ENCODE measurements around the gene DES.
"Not testable (repeated sequence)": the region's sequence is repeated elsewhere in the genome, so short reads cannot be mapped to it uniquely, and the experiment has no call there.

Gene DES

DNA sequence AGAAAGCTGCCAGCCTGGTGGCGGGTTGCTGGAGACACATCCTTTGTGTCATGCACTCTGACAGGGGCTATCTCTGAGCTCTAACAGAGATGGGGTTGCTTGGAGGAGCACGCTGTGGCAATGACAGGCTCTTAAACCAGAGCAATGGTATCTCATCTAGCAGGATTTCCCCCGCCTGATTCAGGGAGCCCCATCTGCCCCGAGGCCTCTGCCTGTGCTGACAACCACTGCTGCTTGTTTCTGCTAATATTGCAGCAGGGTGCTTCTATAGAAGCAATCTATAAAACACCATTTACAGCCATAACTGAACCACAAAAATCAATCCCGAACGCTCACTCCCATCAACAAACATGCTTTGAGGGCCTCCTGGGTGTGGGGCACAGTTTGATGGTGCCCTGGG is 17.6 kb upstream of the DES start:
- no peak for DNase-seq

DNA sequence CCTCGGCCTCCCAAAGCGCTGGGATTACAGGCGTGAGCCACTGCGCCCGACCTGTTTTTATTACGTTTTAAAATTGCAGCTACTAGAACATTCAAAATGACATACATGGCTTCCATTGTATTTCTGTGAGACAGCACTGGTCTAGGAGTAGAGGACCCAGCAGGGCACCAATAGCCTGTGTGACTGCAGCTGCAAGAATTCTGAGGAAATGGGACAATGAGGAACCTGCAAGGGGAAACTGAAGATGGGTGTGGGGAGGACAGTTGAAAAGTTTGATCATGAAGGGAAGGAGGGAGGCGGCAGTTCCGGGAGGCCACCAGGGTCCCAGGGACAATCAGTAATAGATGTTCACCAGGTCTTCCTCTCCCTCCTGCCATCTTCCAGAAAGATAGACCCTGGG is 16.6 kb upstream of the DES start:
- DNase-seq, result no peak

DNA sequence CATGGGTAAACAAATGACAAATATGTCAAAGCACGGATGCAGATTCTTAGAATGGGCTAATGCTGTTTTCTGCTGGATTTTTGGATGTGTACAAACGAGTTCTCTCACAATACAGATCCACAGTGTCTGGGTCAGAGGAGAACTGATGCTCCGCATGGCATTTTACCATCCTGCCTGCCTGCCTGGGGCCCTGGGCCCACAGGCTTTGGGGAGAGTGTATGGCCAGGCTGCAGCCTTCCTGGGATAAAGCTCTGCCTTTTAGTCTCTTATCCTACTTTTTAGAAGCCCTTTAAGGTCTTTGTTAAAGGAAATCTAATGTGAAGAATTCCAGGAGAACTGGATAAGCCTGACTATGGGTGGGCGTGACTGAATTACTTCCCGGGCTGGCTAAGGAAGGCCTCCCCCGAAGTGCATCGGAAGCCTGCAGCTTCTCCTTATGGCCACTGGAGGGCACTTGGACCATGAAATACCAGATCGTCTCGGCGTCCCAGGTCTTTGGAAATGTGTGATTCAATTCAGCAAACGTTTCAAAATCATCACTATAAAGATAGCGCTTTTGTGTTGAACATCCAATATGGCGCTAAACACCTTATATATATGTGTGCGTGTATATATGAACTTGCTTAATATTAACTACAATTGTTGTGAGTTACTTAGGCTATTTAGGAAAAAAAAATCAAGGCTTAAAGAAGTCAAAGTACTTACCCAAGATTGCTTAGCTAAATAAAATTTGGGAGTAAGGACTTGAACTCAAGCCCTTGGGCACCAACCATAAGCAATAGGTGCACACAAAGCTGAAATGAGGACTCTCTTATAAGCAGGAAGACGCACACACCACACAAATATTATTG is 15.3 kb upstream of the DES start:
- peak; percentile 57 for DNase-seq

DNA sequence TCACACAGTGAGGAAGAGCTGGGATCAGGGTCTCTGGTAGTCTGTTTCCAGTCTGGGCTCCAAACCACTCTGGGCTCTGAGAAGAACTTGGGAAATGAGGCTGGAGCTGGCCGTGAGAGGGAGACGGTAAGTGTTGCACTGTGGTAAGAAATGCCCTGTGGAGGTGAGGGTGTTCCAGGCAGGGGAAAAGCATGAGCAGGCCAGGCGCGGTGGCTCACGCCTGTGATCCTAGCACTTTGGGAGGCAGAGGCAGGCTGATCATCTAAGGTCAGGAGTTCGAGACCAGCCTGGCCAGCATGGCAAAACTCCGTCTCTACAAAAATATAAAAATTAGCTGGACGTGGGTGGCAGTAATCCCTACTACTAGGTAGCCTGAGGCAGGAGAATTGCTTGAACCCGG is 14.3 kb upstream of the DES start:
- no peak for DNase-seq

DNA sequence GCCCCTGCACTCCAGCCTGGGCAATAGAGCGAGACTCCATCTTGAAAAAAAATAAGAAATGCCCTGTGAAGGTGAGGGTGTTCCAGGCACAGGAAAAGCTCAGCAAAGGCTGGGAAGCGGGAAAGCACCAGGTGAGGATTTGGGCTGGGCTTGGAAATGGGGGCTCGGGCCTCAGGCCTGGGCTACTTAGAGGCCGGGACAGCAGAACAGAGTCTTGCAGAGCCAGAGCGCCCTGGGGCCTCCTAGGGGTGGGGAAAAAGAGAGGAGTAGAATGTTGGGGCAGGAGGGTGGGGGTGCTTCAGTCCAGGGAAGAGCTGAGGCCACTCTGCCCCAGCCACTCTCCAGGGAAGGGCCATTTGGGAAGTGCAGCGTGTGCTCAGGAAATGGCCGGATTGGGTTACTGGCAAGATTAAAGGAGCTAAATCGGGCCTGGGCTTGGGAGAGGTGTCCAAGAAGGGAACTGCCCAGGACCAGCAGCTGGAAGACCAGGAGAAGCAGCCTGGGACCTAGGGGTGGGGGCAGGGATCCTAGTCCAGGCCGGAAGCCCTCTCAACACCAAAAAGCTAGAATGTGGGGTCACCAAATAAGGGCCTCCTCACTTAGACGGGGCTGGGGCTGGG is 13.8 kb upstream of the DES start:
- DNase-seq, result no peak

DNA sequence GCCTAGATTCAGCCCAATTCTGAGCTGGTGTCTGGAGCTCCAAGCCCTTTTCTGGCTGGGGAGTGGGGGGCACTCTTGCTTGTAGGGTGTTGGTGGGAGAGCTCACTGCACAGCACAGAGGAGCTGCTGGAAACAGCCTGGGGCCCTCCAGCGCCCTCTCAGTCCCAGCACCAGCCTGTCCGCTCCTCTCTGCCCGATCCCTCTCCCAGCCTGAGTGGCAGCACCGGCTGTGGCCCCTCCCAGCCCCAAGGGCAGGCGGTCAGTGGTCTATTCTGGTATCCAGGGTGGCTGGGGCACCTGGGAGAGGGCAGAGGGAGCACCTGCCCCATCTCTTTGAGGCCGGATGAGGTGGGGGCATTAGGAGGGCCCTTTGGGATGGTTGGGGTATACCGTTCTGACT is 13.2 kb upstream of the DES start:
- no peak for DNase-seq

DNA sequence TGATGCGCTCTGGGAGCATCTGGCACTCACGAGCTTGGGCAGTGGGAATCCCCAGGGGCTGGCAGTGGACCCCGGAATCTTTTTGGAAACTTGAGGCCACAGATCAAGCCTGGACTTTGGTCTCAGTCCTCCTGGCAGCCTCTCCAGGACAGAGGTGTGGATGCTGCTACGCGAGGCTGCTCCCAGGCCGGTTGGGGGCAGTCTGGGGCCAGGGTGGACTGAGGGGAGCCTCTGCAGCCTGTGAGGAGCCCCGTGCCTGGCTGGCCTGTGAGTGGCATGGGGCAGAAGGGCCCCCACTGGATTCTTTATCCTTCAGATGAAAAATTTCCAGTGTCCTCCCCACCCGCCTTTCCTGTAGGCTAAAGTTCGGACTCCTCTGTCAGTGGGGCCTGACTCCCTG is 12.7 kb upstream of the DES start:
- DNase-seq, result no peak

DNA sequence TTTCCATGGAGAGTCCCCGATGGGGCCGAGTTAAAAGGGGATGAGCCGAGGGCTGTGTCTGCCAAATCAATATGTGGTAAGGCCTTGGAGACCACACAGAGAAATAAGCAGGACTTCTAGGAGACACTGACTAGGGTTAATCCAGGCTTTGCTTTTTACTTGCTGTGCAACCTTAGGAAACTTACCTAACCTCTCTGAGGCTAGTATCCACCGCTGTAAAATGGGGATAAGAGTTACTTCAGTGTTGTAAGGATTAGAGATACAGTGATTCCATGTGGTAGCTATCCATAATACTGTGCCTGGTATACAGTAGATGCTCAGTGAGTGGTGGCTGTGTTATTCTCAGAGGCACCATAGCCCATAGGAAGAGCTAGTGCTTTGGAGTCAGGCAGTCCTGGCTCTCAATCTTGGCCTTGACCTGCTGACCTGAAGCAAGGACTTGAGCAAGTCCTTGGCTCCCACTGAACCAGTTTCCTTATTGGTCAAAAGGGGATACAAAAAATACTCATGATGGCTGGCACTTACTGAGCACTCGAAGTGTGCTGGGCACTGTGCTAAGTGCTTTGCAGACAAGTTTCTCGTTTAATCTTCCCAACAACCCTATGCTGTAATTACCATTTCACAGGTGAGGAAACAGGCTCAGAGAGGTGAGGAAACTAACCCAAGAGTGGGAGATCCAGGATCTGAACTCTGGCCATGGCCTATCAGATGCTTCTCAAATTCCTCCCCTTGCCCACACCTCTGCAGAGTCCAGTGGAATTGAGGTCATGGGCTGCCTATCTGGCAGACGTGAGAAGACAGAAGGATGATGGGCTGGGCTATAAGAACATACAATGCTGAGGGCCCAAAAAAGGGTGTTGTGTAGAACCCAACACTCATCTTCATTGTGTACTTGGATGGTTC is 12.0 kb upstream of the DES start:
- no peak for DNase-seq

DNA sequence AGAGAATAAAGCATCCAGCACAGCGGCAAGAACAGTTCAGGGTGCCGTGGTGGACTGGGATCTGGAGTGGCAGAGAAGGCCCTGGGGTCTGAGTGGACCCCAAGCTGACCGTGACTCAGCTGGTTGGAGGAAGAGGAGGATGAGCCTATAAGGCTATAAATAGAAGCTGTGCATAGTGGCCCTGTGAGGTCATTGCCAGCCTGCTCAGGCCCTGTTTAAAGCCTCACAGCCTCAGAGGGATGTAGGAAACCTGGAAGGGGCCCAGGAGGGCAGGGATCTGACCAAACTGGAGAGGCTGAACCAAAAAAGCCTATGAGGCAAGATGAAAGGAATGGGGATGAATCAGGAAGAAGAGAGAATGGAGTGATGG is 11.3 kb upstream of the DES start:
- DNase-seq, result no peak

DNA sequence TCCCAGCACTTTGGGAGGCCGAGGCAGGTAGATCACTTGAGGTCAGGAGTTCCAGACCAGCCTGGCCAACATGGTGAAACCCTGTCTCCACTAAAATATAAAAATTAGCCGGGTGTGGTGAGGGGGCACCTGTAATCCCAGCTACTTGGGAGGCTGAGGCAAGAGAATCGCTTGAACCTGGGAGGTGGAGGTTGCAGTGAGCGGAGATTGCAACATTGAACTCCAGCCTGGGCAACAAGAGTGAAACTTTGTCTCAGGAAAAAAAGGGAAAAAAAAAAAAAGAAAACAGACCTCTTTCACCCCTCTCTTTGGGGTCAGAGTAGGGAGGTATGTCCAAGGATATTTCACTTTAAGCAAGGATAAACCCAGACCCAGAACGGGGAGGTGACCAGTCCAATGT is 10.8 kb upstream of the DES start:
- not testable (repeated sequence) for DNase-seq

DNA sequence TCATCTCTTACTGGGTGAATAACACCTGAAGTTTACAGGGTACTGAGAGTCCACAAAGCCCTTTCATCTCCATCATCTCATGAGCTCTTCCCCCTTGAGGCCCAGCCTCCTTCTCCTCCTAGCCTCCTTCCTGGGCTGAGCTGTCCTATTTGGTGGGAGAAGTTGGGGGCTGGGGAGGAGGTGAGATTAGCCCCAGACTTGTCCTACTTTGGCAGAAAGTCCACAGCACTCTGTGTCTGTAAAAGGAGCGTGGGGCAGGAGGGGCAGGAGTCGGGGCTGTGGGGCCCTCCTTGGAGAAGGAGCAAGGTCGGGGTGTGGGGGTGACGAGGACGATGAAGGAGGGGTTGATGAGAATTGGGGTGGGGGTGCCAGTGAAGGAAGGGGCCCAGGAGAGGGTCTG is 10.0 kb upstream of the DES start:
- no peak for DNase-seq

DNA sequence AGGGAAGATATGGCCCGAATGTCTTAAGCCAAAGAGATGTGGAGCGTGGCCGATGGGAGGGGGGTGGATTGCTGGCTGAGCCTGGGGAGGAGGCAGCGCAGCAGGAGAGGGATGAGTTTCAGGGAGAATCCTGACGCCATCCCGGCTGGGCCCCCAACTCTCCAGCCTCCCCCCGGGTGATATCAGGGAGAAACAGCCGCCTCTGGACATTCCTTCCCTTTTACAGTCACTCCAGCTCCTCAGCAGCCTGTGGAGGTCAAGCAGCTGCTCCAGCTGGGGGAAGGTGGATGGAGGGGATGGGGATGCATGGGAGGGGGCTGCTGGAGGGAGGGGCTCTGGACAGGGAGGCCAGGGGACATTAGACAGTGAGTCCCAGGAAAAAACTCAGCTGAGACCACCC is 9.5 kb upstream of the DES start:
- DNase-seq, result no peak

DNA sequence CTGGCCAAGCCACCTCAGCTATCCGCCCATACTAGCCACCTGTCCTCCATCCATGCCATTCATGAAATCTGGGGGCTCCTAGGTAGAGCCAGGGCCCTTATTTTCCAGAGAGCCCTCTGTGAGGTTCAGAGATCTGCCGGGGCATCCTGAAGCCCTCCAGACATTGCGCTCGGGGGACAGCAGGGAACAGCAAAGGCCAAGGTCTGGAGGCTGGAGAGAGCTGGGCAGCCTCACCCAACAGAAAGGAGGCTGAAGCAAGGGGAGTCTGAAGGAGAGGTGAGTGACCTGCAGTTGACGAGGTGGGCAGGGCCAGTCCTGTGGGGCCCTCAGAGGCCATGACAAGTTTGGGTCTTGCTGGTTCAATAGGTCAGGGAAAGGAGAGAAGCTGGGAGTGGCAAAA is 8.6 kb upstream of the DES start:
- no peak for DNase-seq

DNA sequence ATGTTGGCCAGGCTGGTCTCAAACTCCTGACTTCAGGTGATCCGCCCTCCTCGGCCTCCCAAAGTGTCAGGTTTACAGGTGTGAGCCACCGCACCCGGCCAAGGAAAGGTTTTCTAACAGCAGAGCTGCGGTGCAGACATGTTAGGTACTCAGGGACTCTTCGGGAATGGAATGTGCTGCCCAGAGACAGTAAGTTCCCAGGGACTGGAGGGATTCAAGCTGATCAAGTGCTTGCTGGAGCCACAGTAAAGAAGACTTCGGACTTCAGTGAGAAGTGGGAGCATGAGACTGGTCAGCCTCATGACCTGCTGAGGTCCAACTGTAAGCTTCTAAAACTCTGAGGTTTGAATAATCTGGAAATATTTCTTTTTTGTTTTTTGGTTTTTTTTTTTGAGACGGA is 7.8 kb upstream of the DES start:
- DNase-seq, result no peak

DNA sequence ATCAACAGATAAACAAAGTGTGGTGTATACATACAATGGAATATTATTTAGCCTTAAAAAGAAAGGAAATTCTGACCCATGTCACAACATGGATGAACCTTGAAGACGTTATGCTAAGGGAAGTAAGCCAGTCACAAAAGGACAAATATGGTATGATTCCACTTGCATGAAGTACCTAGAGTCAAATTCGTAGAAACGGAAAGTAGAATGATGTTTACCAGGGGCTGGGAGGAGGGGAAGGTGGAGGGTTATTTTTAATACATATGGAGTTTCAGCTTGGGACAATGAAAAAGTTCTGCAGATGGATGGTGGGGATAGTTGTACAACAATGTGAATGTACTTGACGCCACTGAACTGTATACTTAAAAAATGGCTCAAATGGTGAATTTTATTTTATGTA is 3.3 kb upstream of the DES start:
- DNase-seq, result no peak

DNA sequence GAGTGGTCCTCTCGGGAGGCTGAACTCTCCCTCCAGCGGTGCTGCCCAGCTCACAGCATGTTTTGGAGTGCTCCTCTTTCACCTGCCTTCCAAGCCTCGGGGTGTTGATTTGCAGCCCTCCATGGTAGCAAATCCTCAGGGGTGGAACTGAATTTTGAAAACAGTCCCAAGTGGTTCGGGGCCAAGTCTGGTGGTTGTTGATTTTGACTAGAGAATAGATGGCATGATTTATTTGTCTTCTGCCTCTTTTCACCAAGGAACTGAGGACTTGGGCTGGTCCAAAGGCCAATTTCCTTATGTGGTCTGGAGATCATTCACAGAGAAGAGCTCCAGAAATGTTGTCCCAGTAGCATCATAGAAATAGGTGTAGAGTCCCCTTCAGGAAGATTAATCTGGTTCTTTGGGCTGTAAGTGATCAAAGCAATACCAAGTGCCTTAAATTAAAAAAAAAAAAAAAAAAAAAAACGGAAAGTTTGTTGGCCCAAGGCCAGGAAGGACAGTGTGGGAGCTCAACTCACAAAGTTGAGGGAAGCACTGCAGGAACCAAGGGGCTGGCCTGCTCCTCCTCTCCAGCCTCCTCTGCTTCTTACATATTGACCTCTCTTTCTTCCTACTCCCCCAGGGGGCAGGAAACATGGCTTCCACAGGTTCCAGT is 2.5 kb upstream of the DES start:
- DNase-seq, result no peak

DNA sequence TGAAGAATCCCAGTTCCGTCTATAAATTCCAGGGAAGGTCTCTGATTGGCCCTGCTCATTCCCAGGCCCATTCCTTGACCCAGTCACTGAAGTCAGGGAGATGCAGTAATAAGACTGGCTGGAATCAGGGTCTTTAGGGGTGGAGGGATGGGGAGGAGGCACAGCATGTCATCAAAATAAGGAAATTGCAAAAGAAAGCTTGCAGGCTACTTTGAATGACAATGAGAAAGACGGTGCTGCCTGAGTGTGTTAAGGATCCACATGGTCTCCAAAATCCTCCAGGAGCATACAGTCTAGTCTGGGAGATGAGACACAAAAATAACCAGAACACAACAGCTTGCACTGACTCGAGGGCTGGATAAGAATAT is 2.0 kb upstream of the DES start:
- no peak for DNase-seq

DNA sequence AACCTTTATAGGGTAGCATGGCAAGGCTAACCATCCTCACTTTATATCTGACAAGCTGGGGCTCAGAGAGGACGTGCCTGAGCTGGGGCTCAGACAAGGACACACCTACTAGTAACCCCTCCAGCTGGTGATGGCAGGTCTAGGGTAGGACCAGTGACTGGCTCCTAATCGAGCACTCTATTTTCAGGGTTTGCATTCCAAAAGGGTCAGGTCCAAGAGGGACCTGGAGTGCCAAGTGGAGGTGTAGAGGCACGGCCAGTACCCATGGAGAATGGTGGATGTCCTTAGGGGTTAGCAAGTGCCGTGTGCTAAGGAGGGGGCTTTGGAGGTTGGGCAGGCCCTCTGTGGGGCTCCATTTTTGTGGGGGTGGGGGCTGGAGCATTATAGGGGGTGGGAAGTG is 1.2 kb upstream of the DES start:
- DNase-seq, result no peak

DNA sequence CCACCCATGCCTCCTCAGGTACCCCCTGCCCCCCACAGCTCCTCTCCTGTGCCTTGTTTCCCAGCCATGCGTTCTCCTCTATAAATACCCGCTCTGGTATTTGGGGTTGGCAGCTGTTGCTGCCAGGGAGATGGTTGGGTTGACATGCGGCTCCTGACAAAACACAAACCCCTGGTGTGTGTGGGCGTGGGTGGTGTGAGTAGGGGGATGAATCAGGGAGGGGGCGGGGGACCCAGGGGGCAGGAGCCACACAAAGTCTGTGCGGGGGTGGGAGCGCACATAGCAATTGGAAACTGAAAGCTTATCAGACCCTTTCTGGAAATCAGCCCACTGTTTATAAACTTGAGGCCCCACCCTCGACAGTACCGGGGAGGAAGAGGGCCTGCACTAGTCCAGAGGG is 803 bp upstream of the DES start:
- DNase-seq, result no peak

DNA sequence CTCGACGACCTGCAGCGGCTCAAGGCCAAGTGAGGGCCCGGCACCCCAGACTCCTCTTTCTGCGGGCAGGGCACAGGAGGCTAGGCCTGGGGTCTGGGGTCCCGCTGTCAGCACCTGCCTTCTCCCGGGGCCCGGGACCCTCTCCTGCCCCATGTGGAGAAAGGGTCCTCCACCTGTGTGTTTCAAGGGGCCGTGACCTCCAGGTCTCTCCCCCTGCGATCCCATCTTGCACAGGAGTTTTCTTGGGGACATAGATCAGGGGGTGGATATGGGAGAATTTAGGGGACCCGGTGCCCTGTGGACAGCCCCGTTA is 791 bp downstream of the DES start:
- DNase-seq, result no peak

DNA sequence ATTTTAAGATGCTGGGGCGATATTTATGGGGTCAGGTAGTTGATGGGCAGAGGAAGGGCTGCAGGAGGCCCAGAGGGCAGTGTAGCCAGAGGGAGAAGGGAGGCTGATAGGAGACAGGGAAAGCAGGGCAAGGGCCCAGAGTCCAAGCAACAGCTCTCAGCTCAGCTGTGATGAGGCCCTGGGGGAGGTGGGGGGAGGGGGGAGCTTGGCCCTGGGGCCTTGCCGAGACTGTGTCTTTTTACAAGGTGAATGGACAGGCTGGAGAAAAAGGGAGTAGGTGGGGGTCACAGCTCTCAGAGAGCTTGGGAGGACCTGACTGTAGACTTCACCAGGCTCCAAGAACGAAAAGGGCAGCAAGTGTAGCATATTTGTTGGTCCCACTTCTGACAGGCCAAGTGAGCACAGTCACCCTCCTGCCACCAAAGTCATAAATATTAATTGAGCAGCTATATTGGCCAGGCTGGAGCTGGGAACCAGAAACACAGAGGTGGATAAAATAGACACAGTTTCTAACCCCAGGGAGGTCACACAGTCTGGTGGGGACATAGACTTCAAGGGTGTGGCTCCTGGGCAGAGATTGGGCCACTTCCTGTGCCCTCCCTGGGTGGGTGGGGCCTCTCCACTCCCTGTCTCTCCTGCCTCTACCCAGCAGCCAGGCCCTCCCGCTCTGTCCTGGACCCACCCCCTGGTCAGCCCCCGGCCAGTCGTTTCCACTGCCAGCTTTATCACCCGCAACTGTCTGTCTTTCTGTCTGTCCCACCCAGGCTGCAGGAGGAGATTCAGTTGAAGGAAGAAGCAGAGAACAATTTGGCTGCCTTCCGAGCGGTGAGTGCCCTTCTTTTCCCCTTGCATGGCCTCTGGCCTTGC is 1.4 kb downstream of the DES start:
- DNase-seq, result no peak

DNA sequence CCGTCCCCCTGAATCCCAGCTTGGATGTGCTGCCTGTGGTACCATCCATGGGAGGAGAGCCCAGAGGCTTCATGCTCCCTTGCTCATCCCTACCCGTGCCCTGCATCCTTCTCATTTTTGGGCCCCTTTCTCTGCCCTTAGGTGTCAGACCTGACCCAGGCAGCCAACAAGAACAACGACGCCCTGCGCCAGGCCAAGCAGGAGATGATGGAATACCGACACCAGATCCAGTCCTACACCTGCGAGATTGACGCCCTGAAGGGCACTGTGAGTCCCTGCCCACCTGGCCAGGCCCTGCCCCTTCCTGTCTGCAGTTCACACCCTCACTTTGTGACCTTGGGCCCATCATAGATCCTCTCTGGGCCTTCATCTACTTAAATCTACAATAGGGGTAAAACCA is 2.5 kb downstream of the DES start:
- DNase-seq, result no peak

DNA sequence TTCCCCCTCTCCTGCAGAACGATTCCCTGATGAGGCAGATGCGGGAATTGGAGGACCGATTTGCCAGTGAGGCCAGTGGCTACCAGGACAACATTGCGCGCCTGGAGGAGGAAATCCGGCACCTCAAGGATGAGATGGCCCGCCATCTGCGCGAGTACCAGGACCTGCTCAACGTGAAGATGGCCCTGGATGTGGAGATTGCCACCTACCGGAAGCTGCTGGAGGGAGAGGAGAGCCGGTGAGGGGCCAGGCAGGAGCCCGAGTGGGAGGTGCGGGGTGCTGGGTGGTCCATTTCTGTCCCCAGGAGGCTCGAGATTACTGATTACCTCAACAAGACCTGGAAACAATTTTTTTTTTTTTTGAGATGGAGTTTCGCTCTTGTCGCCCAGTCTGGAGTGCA is 3.1 kb downstream of the DES start:
- no peak for DNase-seq

All from SIG-M5 (cell line).